Transverse colon (tissue), 4 donors: ENCODE data around the gene AHNAK2. TPM values are rescaled to one million over a fixed set of nuclear protein-coding genes. Genes with fewer than 3 reads are reported as not detected.

Source experiments
- DNase-seq: peaks from one replicate; pipeline ENCODE4 v3.0.0-alpha.2; 2019
- H3K27ac ChIP-seq, 4 donors: fragments of 200-600 bp; sonication (generic); 2 replicates each; pipeline ENCODE4 v1.5.1; 2016 to 2018; ENCODE audit warnings: inconsistent platforms in 4 of 4
- H3K27me3 ChIP-seq: fragments of 200-600 bp; sonication (generic); 2 replicates; pipeline ENCODE4 v1.5.1; 2017; ENCODE audit warnings: inconsistent platforms
- H3K36me3 ChIP-seq, 4 donors: fragments of 200-600 bp; sonication (generic); 2 replicates each; pipeline ENCODE4 v1.5.1; 2017 to 2019; ENCODE audit warnings: inconsistent platforms in 4 of 4
- H3K4me1 ChIP-seq, 4 donors: fragments of 200-600 bp; sonication (generic); 2 replicates each; pipeline ENCODE4 v1.5.1; 2017 to 2020; ENCODE audit warnings: inconsistent platforms in 4 of 4
- H3K4me3 ChIP-seq, 4 donors: fragments of 200-600 bp; sonication (generic); 1 replicate in 1 of 4; 2 replicates in 3 of 4; pipeline versions ENCODE4 v1.5.1 to v1.6.1; 2017 to 2019; ENCODE audit warnings: inconsistent platforms in 4 of 4
- H3K9me3 ChIP-seq, 2 donors: fragments of 200-600 bp; sonication (generic); 2 replicates each; pipeline ENCODE4 v1.5.1; 2017 to 2019; ENCODE audit warnings: inconsistent platforms in 2 of 2
- EP300 ChIP-seq: sonication (generic); formaldehyde crosslinking; IDR thresholded peaks from one replicate; pipeline ENCODE4 v1.6.1; 2017; ENCODE audit warnings: antibody characterized with exemption, low read depth
- POLR2A ChIP-seq: fragments of 450-650 bp; IDR thresholded peaks from one replicate; pipeline ENCODE4 v1.6.1; 2016; ENCODE audit warnings: antibody characterized with exemption, mild to moderate bottlenecking, moderate library complexity
- POLR2AphosphoS5 ChIP-seq, 3 donors: sonication (generic); formaldehyde crosslinking; IDR thresholded peaks; one replicate each; pipeline ENCODE4 v1.6.1; 2016; ENCODE audit warnings: antibody characterized with exemption in 3 of 3
- whole genome bisulfite sequencing, 2 donors: methylation state at CpG; one replicate each; pipeline ENCODE4 v1.1.5; 2018; ENCODE audit warnings: low coverage in 1 of 2; 5-methylcytosine and 5-hydroxymethylcytosine counted together
- in situ Hi-C, 4 donors: fragments of 200-750 bp; cut with MboI; loops; one replicate each; pipeline versions ENCODE4 v1.15.0 to v1.15.1; 2017; ENCODE audit warnings: low sequenced_read_pairs in 3 of 4, low pct_ligation_motif_present in 1 of 4, low pct_unique_long_range_greater_than_20kb in 1 of 4
- intact Hi-C: fragments of 100-400 bp; cut with DNase I; formaldehyde crosslinking; loops from one replicate; pipeline ENCODE4 v1.15.1; 2023; ENCODE audit warnings: low total_unique reads
- total RNA-seq, 4 donors: library from RNA; depleted of rRNA; stranded (reverse); fragments of >200 nt; gene quantifications; one replicate each; pipeline ENCODE4 v1.1.0, GENCODE V29; 2016
- TF ChIP-seq, protein P1 (sequence below), 5 experiments: fragments of 200-600 bp in 3 of 5; fragments of 450-650 bp in 2 of 5; sonication (generic) in 3 of 5; IDR thresholded peaks; 1 replicate in 2 of 5; 2 replicates in 3 of 5; pipeline ENCODE4 v1.5.1; 2016 to 2017; ENCODE audit warnings: antibody characterized with exemption in 5 of 5, inconsistent platforms in 3 of 5, mild to moderate bottlenecking in 2 of 5, moderate library complexity in 1 of 5

Gene AHNAK2
- total RNA-seq, 4 donors from 2014 or later, result 19.4 to 75.2 (median 28.5) TPM

DNA sequence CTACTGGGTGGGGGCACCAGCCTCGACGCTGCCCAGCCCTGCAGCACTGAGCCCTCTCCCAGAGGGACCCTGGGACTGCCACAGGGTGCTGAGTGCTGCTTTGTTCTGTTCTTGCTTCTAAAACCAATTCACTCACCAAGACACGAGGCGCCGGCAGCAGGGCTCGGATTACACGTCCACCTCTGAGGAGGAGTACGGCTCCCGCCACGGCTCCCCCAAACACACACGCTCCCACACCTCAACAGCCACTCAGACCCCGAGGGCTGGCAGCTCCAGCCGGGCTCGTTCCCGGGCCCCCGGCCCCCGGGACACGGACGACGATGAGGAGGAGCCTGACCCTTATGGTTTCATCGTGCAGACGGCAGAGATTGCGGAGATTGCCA, 88.8 kb downstream of the AHNAK2 start:
- WGBS, 2 donors, result 93% methylated on average over 23 of the region's 23 CpGs; no CpG with 5 or more reads in 1 of the 2 donors
- H3K9me3 ChIP-seq, result no peaks in the 10 kb centered on the region
- intact Hi-C loops, result loop anchor here (10.0 kb wide), 1 partner anchor 995 kb away; no protein-coding TSS in a partner anchor
- H3K27me3 ChIP-seq, result no peaks in the 10 kb centered on the region
- no peak for DNase-seq
- no peak overlapping the region for H3K27ac ChIP-seq
- peaks cover 0 to 20% (median 0%) of the 10 kb centered on the region in 4 donors for H3K36me3 ChIP-seq
- in situ Hi-C loops, result no loop called here
- no peaks in the 10 kb centered on the region for H3K4me1 ChIP-seq
- TF ChIP-seq EP300 (no peak), POLR2AphosphoS5 (IDR thresholded peaks at IDR 0.05) (no peak), POLR2A (no peak)
- TF ChIP-seq, protein P1, sequence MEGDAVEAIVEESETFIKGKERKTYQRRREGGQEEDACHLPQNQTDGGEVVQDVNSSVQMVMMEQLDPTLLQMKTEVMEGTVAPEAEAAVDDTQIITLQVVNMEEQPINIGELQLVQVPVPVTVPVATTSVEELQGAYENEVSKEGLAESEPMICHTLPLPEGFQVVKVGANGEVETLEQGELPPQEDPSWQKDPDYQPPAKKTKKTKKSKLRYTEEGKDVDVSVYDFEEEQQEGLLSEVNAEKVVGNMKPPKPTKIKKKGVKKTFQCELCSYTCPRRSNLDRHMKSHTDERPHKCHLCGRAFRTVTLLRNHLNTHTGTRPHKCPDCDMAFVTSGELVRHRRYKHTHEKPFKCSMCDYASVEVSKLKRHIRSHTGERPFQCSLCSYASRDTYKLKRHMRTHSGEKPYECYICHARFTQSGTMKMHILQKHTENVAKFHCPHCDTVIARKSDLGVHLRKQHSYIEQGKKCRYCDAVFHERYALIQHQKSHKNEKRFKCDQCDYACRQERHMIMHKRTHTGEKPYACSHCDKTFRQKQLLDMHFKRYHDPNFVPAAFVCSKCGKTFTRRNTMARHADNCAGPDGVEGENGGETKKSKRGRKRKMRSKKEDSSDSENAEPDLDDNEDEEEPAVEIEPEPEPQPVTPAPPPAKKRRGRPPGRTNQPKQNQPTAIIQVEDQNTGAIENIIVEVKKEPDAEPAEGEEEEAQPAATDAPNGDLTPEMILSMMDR (IDR thresholded peaks at IDR 0.05), result no peak
- H3K4me3 ChIP-seq, result no peak overlapping the region

DNA sequence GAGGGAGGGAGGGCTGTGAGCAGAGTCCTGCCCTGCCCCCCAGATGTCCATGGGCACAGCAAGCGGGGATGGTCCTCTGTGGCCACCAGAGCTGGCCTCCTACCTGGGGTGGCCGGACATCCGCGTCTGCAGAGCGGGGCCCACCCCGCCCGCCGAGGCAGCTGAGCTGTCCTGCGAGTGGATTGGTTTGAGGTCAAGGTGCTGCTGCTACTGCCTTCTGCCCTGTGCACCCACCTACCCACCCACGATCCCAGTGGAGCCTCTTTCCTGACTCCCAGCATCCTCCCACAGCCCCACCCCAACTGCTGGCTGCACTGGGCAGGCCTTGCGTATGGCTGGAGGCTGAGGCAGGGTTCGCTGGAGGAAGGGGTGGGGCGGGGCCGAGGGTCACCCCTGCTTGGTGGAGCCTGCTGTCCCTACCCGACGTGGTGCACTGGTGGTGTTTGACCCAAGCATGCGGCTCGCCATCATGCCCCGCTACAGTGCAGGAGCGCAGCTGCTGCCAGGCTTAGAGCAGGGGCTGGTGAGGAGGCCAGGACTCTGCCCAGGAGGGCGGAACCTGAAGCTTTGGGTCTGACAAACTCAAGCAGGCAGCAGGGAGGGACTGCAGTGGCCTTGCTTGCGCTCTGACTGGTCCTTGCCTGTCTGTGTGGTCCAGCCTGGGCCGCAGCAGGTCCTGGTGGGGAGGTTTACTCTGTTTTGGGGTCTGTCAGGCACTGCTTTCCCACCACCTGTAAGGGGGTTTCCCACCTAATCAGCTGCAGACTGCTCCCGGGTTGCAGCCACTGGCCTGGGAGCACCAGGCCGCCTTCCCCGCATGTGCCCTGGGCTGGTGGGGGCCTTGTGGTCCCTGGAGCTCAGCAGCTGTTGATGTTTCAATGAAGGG, 89.4 kb downstream of the AHNAK2 start:
- in situ Hi-C loops, result no loop called here
- no peak overlapping the region for H3K4me3 ChIP-seq
- 91% methylated on average over 13 of the region's 26 CpGs; no CpG with 5 or more reads in 1 of the 2 donors for WGBS, 2 donors
- H3K4me1 ChIP-seq, result no peaks in the 10 kb centered on the region
- TF ChIP-seq POLR2A (no peak), EP300 (no peak), POLR2AphosphoS5 (IDR thresholded peaks at IDR 0.05) (no peak)
- TF ChIP-seq, protein P1 (IDR thresholded peaks at IDR 0.05), result no peak
- intact Hi-C loops, result loop anchor here (10.0 kb wide), 1 partner anchor 996 kb away; no protein-coding TSS in a partner anchor
- H3K36me3 ChIP-seq, result peaks cover 0 to 26% (median 0%) of the 10 kb centered on the region in 4 donors
- DNase-seq, result no peak
- H3K9me3 ChIP-seq, result no peaks in the 10 kb centered on the region
- no peak overlapping the region for H3K27ac ChIP-seq
- no peaks in the 10 kb centered on the region for H3K27me3 ChIP-seq

DNA sequence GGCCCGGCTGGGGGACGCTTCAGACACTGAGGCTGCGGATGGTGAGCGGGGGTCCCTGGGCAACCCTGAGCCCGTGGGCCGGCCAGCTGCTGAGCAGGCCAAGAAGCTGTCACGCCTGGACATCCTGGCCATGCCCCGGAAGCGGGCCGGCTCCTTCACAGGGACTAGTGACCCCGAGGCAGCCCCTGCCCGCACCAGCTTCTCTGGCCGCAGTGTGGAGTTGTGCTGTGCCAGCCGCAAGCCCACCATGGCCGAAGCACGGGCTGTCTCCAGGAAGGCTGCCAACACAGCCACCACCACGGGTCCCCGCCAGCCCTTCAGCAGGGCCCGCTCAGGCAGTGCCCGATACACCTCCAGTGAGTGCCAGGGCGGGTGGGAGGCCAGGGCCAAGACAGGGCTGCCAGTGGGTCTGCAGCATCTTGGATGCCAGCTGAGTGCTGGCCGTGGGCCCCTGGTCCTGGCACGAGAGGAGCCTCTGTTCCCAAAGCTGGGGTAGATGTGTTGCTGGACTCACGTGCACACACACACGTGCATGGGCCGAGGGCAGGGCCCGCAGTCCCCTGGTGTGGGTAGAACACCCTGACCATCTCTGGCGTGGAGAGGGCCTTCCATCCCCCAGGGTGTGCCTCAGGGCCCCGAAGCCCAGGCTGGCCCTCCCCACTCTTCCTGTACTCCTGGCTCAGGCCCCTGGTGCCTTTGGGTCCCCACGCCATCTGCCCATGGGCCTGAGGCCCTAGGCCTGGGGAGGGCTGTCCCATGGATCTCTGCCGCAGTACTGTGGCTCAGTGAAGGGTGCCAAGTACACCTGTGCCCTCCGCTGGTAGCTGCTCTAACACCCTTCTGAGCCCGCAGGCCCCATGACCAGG, 90.3 kb downstream of the AHNAK2 start:
- Histone ChIP-seq H3K4me3 (no peak overlapping the region), H3K27me3 (no peaks in the 10 kb centered on the region), H3K36me3 (peaks cover 0 to 30% (median 0%) of the 10 kb centered on the region in 4 donors), H3K4me1 (no peaks in the 10 kb centered on the region), H3K27ac (no peak overlapping the region), H3K9me3 (no peaks in the 10 kb centered on the region)
- in situ Hi-C loops, result no loop called here
- no peak for DNase-seq
- TF ChIP-seq, protein P1 (IDR thresholded peaks at IDR 0.05), result no peak
- TF ChIP-seq POLR2AphosphoS5 (IDR thresholded peaks at IDR 0.05), result no peak
- no peak for TF ChIP-seq POLR2A
- no peak for TF ChIP-seq EP300
- 90% methylated on average over 27 of the region's 33 CpGs; no CpG with 5 or more reads in 1 of the 2 donors for WGBS, 2 donors
- intact Hi-C loops, result loop anchor here (10.0 kb wide), 1 partner anchor 997 kb away; no protein-coding TSS in a partner anchor

Other genes starting within 250 kb of the AHNAK2 start
- 100 to 1,000 TPM; 189 to 397 (median 203) TPM for gene SIVA1, start 225.2 kb downstream of the AHNAK2 start, total RNA-seq
- 100 to 1,000 TPM in 3 of 4 donors, 10 to 100 TPM in 1; 85.4 to 310 (median 136) TPM for gene AKT1, start 182.6 kb downstream of the AHNAK2 start, total RNA-seq
- 10 to 100 TPM in 2 of 4 donors, 1 to 10 TPM in 2; 5.9 to 24.3 (median 11.7) TPM for gene ZBTB42, start 177.3 kb downstream of the AHNAK2 start, total RNA-seq
- 100 to 1,000 TPM in 2 of 4 donors, 10 to 100 TPM in 2; 56.0 to 195 (median 109) TPM for gene CEP170B, start 113.1 kb downstream of the AHNAK2 start, total RNA-seq
- 1 to 10 TPM in 2 of 4 donors, not detected in 2; 1.1 TPM for gene PLD4, start 53.5 kb downstream of the AHNAK2 start, total RNA-seq
- 1 to 10 TPM in 3 of 4 donors, under 1 TPM in 1; 0.40 to 6.7 (median 5.3) TPM for gene CLBA1, start 7.4 kb upstream of the AHNAK2 start, total RNA-seq
- 1 to 10 TPM in 3 of 4 donors, under 1 TPM in 1; 0.80 to 7.5 (median 4.5) TPM for gene CDCA4, start 42.7 kb upstream of the AHNAK2 start, total RNA-seq
- 10 to 100 TPM in 1 of 4 donors, 1 to 10 TPM in 1, under 1 TPM in 2; 0.20 to 11.6 (median 2.1) TPM for gene GPR132, start 87.1 kb upstream of the AHNAK2 start, total RNA-seq
- gene JAG2, start 190.4 kb upstream of the AHNAK2 start, total RNA-seq, result 10 to 100 TPM in 1 of 4 donors, 1 to 10 TPM in 3; 5.4 to 29.9 (median 6.6) TPM
- 10 to 100 TPM; 17.0 to 53.9 (median 32.6) TPM for gene NUDT14, start 202.9 kb upstream of the AHNAK2 start, total RNA-seq